ENCODE results near the gene SNX13. TPM values are rescaled to one million over a fixed set of nuclear protein-coding genes. Genes with fewer than 3 reads are reported as not detected.
"Not testable (repeated sequence)": the region's sequence is repeated elsewhere in the genome, so short reads cannot be mapped to it uniquely, and the experiment has no call there.

The SNX13 gene
- total RNA-seq, 1 experiment from 2014 or later: 32.9 TPM

DNA sequence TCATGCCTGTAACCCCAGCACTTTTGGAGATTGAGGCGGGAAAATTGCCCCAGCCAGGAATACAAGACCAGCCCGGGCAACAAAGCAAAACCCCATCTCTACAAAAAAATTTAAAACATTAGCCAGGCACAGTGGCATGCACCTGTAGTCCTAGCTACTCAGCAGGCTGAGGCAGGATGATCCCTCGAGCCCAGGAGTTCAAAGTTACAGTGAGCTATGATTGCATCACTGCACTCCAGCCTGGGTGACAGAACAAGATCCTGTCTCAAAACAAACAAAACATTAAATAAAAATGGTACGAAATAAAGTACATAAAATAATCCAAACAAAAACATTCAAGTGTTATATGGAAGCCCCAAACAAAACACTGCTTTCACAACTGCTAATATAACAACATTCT lies 125.0 kb downstream of the SNX13 start:
- no peak for DNase-seq (ENCODE audit: low spot score)
- in situ Hi-C loops (cut with HindIII; ENCODE audit: low sequenced_read_pairs): no loop called here

DNA sequence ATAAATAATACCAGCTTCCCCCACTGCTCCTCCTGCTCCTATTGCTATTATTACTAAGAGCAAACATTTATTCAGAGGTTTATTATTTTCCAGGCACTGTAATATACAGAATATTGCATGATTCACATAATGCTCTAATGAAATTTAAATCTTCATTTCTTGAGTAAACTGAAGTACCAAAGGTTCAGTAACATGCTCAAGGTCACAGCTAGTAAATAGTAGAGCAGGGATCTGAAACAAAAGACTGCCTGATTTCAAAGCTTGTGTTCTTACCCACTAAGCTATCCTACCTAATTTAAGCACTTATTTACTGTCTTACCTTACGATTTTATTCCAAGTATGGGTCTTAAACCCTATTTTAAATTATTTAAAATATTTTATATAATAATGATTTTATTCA lies 126.2 kb downstream of the SNX13 start:
- no peak for DNase-seq (ENCODE audit: low spot score)
- in situ Hi-C loops (cut with HindIII; ENCODE audit: low sequenced_read_pairs): no loop called here

DNA sequence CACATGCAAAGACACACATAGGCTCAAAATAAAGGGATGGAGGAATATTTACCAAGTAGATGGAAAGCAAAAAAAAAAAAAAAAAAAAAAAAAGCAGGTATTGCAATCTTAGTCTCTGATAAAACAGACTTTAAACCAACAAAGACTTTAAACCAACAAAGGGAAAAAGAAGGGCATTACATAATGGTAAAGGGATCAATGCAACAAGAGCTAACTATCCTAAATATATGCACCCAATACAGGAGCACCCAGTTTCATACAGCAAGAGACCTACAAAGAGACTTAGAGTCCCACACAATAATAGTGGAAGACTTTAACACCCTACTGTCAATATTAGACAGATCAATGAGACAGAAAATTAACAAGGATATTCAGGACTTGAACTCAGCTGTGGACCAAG lies 131.1 kb downstream of the SNX13 start:
- in situ Hi-C loops (cut with HindIII; ENCODE audit: low sequenced_read_pairs): not testable (repeated sequence)

DNA sequence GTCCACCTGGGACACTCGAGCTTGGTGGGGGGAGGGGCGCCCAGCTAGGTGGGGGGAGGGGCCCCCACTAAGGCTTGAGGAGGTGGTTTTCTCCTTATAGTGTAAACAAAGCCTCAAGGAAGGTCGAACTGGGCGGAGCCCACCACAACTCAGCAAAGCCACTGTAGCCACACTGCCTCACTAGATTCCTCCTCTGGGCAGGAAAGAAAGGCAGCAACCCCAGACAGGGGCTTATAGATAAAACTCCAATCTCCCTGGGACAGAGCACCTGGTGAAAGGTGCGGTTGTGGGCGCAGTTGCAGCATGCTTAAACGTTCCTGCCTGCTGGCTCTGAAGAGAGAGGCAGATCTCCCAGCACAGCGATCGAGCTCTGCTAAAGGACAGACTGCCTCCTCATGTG lies 133.1 kb downstream of the SNX13 start:
- no peak for DNase-seq (ENCODE audit: low spot score)
- in situ Hi-C loops (cut with HindIII; ENCODE audit: low sequenced_read_pairs): no loop called here

More for the DNA sequence above, 131.1 kb downstream of the SNX13 start:
- DNase-seq (ENCODE audit: low spot score): not testable (repeated sequence)

DNA sequence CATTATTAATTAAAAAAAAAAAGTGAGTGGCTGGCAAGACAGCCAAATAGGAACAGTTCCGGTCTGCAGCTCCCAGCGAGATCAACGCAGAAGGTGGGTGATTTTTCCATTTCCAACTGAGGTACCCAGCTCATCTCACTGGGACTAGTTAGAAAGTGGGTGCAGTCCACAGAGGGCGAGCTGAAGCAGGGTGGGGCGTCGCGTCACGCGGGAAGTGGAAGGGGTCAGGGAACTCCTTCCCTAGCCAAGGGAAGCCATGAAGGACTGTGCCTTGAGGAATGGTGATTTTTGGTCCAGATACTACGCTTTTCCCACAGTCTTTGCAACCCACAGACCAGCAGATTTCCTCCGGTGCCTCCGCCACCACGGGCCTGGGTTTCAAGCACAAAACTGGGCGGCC lies 133.7 kb downstream of the SNX13 start:
- no peak for DNase-seq (ENCODE audit: low spot score)
- in situ Hi-C loops (cut with HindIII; ENCODE audit: low sequenced_read_pairs): no loop called here

DNA sequence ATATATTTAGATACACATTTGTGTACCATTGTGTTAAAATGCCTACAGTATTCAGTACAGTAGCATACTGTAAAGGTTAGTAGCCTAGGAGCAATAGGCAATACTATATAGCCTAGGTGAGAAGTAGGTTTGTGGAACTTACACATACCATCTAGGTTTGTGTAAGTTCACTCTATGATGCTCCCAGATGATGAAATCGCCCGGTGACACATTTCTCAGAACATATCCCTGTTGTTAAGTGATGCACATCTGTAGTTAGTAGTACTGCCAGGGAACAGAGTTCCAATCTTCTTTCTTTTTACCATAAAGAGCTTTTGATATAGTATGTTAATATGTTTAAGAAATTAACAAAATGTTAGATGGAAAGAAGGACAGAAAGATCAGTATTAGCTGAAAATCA lies 138.2 kb downstream of the SNX13 start:
- in situ Hi-C loops (cut with HindIII; ENCODE audit: low sequenced_read_pairs): no loop called here
- no peak for DNase-seq (ENCODE audit: low spot score)

DNA sequence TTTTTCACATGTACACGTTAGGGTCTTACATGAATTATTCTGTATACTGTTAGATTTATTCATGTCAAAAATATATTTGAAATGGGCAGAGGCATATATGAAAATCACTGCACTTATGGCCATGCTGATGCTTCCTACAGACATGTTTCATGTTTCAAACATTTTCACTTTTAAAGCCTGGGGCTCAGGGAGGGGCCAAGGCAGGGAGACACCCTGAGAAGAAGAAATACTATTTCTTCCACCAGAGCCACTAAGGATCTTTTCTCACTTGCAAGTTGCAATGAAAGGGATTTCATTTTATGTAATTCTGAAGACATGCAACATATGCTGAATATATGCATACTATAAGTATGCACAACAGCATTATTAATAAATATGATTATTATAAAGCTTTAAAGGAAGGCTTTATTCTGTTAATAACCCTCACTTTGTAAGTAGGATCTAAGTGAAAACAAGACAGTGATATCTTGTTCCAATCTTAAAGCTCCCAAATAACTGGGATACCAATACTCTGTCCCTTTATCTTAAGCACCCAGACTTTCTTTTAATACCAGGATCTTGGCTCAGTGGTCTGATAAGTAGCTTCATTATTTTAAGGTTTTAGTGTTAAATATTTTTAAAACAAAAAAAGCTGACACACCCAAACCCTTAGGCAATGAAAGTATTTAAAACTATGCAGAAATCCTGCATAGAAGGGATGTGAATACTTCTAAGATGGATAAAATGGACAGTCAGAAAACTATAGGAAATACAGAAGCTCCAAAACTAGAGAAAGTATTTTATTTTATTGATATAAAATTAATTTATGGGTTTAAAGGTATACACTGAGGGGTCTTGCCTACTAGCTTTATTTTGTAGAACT lies 148.0 kb downstream of the SNX13 start:
- in situ Hi-C loops (cut with HindIII; ENCODE audit: low sequenced_read_pairs): no loop called here
- no peak for DNase-seq (ENCODE audit: low spot score)

DNA sequence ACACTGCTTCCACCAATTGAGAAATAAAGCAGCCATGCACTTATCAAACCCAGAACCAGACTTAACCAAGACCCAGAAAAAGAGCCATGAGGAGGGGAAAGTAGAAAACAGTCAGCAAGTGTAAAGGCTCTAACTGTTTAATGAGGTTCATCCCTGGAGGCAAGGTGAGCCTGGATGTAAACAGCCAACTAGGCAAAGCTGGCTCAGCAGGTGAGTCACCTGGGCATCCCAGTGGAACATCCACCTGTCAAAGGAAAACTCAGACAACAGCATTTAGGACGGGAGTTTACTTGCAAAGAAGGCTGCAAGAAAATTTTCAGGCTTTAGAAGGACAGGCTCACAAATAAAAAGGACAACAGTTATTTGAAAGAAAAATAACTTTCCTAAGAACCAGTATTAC lies 153.0 kb downstream of the SNX13 start:
- DNase-seq (ENCODE audit: low spot score): no peak
- in situ Hi-C loops (cut with HindIII; ENCODE audit: low sequenced_read_pairs): no loop called here

DNA sequence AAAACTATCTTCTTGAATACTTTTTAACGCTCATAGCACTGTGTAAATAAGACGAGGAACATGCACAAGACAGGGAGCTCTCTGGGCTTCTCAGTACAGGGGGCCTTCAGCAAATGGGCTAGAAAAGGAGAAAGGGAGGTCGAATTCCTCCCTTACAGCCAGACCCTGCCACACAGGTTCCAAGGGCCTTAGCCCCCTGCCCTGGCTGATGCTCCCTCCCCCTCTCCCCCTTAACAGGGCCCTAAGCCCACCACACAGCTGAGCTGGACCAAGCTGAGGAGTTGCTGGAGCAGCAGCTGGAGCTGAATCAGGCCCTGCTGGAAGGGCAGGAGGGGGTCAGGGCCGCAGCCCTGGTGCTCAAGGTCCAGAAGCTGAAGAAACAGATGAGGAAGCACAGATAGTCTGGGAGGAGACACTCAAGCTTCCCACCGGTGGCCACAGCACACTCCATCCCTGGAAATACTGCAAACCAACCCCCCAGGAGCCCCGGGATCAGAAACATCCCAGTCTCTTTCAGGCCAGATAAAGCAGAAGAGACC lies 153.9 kb downstream of the SNX13 start:
- no peak for DNase-seq (ENCODE audit: low spot score)
- in situ Hi-C loops (cut with HindIII; ENCODE audit: low sequenced_read_pairs): no loop called here

DNA sequence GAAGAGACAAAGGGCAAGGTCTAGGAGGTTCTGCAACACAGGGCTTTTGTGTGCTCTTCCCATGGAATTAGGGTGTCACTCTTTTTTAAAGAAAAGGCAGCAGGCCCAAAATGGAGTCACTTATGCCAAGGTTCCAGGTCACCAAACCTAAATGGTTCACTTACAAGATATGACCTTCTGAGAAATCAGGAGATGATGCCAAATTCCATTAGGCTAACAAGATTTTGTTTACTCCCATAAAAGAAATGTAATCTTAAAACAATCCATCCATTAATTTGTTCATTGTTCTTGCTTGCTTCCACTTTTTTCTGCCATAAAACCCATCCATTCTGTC lies 158.1 kb downstream of the SNX13 start:
- in situ Hi-C loops (cut with HindIII; ENCODE audit: low sequenced_read_pairs): no loop called here
- no peak for DNase-seq (ENCODE audit: low spot score)

DNA sequence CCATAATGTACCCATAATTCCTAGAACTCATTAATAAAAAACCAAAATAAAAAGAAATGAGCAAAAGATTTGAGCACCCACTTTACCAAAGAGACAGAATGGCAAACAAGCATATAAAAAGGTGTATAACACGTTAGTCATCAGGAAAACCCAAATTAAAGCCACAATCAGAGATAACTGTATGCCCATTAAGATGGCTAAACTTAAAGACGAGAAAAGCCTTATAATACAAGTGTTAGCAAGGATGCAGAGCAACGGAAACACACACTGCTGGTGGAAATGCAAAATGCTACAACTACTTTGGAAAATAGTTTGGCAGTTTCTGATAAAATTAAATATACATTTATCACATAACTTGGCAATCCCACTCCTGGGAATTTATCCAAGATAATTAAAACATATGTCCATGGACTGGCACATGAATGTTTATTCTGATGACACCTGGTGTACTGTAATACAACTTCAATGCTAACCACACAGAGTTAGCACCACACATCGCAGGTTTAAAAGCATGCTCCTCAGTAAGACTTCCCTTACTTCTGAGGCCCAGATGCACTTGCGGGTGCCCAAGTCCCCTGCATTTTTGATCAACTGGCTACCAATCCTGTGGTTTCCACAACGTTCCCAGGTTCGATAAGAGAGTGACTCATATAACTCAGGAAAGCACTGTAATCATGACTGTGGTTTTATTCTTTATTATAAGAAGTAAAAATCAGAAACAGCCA lies 158.6 kb downstream of the SNX13 start:
- no peak for DNase-seq (ENCODE audit: low spot score)
- in situ Hi-C loops (cut with HindIII; ENCODE audit: low sequenced_read_pairs): no loop called here

DNA sequence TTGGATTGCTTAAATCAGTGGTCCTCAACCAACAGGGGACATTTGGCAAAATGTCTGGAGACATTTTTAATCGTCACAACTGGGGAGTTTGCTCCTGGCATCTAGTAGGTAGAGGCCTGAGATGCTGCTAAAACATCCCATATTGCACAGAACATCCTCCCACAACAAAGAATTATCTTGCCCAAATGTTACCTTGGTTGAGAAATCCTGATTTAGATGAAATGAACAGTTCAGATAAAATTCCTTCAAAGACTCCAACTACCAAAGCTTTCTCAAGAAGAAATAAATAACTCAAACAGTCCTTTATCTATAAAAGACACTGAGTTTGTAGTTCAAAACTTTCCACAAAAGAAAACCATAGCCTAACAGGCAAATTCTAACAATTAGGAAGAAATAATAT lies 160.9 kb downstream of the SNX13 start:
- no peak for DNase-seq (ENCODE audit: low spot score)
- in situ Hi-C loops (cut with HindIII; ENCODE audit: low sequenced_read_pairs): no loop called here

DNA sequence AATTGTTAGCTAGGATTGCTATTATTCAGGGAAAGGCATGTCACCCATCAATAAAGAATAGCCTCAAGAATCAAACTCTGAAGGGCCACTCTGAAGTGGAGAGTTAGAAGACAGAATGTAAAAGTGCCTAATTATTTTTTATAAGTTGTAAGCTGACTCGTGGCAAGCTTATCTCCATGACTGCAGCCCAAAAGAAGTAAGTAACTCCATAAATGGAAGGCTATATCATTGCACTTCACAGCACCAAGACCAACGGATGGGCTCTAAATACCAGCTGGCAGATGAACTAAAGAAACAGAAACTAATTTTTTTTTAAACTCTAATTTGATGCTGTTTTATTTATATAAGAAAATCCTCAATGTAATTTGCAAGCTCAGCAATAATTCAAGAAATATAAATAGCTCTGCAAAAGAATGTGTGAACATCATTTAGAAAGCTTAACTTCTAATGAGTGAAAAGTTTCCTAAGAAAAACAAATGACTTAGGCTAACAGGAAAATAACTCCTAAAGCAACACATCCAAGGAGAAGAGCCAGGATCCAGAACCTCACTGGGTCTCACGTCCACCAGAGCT lies 165.5 kb downstream of the SNX13 start:
- in situ Hi-C loops (cut with HindIII; ENCODE audit: low sequenced_read_pairs): no loop called here
- DNase-seq (ENCODE audit: low spot score): no peak

DNA sequence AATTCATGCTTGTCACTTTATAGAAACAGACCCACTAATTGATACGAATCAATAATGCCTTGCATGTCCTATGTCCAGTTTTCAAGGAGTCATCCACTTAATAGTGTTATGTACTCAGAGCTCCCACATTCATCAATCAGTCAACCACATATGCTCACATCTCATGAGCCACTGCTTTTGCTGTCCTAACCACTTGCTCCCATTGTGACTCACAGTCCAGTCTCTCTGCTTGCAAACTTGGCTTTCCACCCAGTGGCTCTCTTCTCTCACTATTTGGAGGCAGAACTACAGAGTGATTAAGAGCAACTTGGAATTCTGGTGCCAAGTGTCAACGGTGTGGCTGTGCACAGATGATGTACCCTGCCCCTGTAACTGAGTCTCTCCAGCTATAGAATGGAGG lies 166.0 kb downstream of the SNX13 start:
- in situ Hi-C loops (cut with HindIII; ENCODE audit: low sequenced_read_pairs): no loop called here
- DNase-seq (ENCODE audit: low spot score): no peak

DNA sequence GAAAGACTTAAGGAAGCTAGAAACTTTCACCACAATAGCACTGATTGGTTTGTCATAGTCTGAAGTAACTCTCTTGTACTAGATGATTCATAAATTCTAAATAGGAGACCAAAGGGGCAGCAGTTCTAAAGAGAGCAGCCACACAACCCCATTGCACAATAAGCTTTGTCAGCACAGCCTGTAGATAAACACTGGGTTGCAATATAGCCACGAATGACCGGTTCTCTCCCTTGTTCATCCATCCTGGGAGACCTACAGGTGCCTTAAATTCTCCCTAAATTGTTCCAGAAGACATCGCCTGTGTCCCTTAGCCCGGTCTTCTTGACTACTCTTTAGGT lies 167.0 kb downstream of the SNX13 start:
- in situ Hi-C loops (cut with HindIII; ENCODE audit: low sequenced_read_pairs): no loop called here
- no peak for DNase-seq (ENCODE audit: low spot score)

DNA sequence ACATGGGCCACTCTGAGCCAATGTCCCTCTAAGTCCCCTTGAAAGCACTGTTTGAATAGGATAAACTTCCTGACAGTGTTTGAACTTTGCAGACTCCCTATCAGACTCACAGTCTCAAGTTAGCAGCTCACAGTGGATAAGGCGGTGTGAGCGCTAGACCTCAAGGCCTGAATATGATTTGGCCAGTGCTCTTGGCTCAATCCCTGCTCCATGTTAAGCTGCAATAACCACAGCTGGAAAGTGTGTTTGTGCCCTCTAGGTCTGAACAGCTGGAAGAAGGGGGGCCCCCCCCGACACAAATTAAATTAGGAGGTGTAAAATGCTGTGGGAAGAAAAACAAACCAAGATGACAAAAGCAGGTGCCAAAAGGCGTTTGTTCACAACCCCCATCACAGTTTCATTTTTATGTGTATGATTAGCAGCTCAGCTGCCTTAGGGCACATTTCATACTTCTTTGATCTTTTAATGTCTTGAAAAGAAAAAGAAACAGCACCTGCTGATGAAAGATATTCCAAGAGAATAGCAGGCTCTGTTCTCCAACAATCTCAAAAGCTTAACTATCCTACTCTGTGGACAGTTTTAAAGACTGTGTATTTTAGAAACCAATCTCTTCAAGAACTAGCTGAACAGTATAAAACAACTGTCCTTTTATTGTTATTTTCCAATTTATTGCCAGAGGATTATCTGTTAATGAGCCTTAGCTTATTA lies 167.6 kb downstream of the SNX13 start:
- in situ Hi-C loops (cut with HindIII; ENCODE audit: low sequenced_read_pairs): no loop called here
- DNase-seq (ENCODE audit: low spot score): no peak

DNA sequence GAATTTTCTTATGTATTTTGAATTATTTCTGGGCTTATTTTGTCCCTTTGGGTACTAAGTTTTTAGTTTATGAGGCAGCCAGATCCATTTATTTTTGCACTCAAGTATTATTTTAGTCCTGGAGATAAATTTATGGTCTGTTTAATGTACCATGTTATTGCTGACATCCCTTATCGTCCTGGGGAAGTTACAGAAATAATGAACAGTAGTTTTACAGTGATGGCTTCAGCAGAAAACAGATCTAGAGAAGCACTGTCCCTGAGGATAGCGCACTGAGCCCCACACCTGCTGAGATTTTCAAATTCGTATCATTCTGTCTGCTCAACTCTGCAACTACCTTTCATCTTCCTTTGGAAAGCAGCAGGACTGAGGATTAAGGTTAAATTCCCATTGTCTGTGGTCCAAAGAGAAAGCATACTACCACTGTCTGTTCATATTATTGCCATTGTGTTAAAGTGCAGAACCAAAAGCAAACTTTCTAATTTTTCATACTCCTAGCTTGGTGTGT lies 168.3 kb downstream of the SNX13 start:
- in situ Hi-C loops (cut with HindIII; ENCODE audit: low sequenced_read_pairs): no loop called here
- no peak for DNase-seq (ENCODE audit: low spot score)

DNA sequence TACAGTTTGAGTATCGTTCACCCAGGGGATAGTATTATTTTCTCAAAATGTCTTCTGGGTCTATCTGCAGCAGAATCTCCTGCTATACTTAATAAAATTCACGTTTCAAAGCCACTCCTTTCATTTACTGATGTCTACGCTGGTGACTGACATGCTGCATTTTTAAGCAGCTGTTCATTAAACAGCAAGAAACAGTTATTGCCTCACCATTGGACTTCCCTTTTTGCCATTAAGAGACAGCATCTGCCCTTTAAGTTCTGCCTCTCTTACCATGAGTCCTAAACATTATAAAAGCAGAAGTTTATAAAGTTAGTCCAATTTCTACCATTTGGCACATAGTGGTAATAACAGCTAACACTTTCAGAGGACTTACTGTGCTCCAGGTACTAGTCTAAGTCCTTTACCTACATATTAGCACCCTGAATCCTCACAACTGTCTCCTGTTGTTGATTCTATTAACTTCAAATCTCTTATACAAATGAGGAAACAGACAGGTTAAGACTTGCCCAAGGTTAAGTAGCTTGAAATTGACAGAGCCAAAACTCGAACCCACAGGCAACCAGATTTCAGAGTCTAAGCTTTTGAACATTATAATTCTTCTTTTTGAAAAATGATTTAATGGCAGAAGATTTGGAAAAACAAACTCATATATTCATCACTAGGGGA lies 169.5 kb downstream of the SNX13 start:
- DNase-seq (ENCODE audit: low spot score): no peak
- in situ Hi-C loops (cut with HindIII; ENCODE audit: low sequenced_read_pairs): no loop called here

DNA sequence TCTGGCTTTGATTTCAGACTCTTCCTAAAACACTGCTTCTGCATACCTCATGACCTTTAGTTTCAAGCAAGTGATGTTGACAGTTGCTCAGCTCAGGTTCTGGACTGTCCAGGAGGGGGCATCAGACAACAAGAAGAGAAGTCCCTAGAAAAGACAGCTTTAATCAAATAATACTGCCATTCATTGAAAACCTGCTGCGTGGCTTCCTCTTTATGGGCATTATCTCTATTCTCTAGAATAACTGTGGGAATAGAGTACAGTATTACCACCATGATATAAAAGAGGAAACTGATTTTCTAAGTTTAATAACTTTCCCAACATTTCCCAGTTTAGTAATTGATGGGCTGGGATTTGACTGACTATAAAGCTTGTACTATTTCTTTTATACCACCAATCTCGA lies 170.4 kb downstream of the SNX13 start:
- peak; percentile 55 for DNase-seq (ENCODE audit: low spot score)
- in situ Hi-C loops (cut with HindIII; ENCODE audit: low sequenced_read_pairs): no loop called here

Measured in G401 (cell line).